GM18868 (cell line): ENCODE results near the gene DISP1.

Source experiments
- ATAC-seq: cut with Tn5 transposase; IDR thresholded peaks from one replicate; pipeline ENCODE4 v1.9.1; 2021; ENCODE audit warnings: mild to moderate bottlenecking, moderate library complexity; ENCODE audit not compliant: unreplicated experiment

Gene DISP1

GRCh38 chr1:222814536-222815439, at the start of gene DISP1:
Gene DISP1, plus strand, starts transcription at chr1:222815039. Its CDS starts 127,785 bp downstream, at chr1:222942824.
- peak; percentile 83 for ATAC-seq

- ATAC-seq: no peak
Observed at GRCh38 chr1:222767152-222767571, 47.7 kb upstream of the DISP1 start.

- no peak for ATAC-seq
Observed at GRCh38 chr1:222768592-222768991, 46.2 kb upstream of the DISP1 start.

GRCh38 chr1:222769181-222769580, 45.7 kb upstream of the DISP1 start:
- no peak for ATAC-seq

- no peak for ATAC-seq
Observed at GRCh38 chr1:222769971-222770620, 44.7 kb upstream of the DISP1 start.

- peak; percentile 89 for ATAC-seq
Observed at GRCh38 chr1:222772996-222773379, 41.9 kb upstream of the DISP1 start.

GRCh38 chr1:222777463-222777862, 37.4 kb upstream of the DISP1 start:
- no peak for ATAC-seq

- ATAC-seq: no peak
Observed at GRCh38 chr1:222777977-222778376, 36.9 kb upstream of the DISP1 start.

- ATAC-seq: peak; percentile 49
Observed at GRCh38 chr1:222781251-222781650, 33.6 kb upstream of the DISP1 start.

GRCh38 chr1:222783051-222783450, 31.8 kb upstream of the DISP1 start:
- no peak for ATAC-seq

- ATAC-seq: no peak
Observed at GRCh38 chr1:222784371-222784770, 30.5 kb upstream of the DISP1 start.

- no peak for ATAC-seq
Observed at GRCh38 chr1:222784916-222785315, 29.9 kb upstream of the DISP1 start.

- no peak for ATAC-seq
Observed at GRCh38 chr1:222785529-222785928, 29.3 kb upstream of the DISP1 start.

- ATAC-seq: no peak
Observed at GRCh38 chr1:222786121-222786520, 28.7 kb upstream of the DISP1 start.

- ATAC-seq: no peak
Observed at GRCh38 chr1:222787729-222788128, 27.1 kb upstream of the DISP1 start.

GRCh38 chr1:222788402-222789156, 26.3 kb upstream of the DISP1 start:
- ATAC-seq: peak; percentile 68

GRCh38 chr1:222790115-222790514, 24.7 kb upstream of the DISP1 start:
- ATAC-seq: no peak

- peak; percentile 48 for ATAC-seq
Observed at GRCh38 chr1:222790520-222790919, 24.3 kb upstream of the DISP1 start.

GRCh38 chr1:222791006-222791710, 23.7 kb upstream of the DISP1 start:
- no peak for ATAC-seq

GRCh38 chr1:222792744-222793143, 22.1 kb upstream of the DISP1 start:
- ATAC-seq: no peak
